HG02840 (cell line): ENCODE data around the gene RPL6.
"Not testable (repeated sequence)": the region's sequence is repeated elsewhere in the genome, so short reads cannot be mapped to it uniquely, and the experiment has no call there.

ENCODE experiments used
- ATAC-seq: cut with Tn5 transposase; IDR thresholded peaks from one replicate; pipeline ENCODE4 v1.9.1; 2021; ENCODE audit warnings: mild to moderate bottlenecking, moderate library complexity, moderate number of reproducible peaks; ENCODE audit not compliant: unreplicated experiment, low FRiP score

The RPL6 gene

GRCh38 chr12:112420740-112421139, 11.3 kb upstream of the RPL6 start:
- no peak for ATAC-seq

GRCh38 chr12:112419297-112420133, 10.1 kb upstream of the RPL6 start:
- ATAC-seq, result peak; percentile 46

GRCh38 chr12:112418608-112419296, 9.3 kb upstream of the RPL6 start, which contains the start of gene PTPN11:
TSS of gene PTPN11 (plus strand) at chr12:112418947. CDS start at chr12:112419112, 165 bp downstream.
- ATAC-seq, result peak; percentile 81

GRCh38 chr12:112418273-112418607, 8.8 kb upstream of the RPL6 start:
- ATAC-seq, result no peak

- not testable (repeated sequence) for ATAC-seq
Observed at GRCh38 chr12:112415457-112415856, 6.1 kb upstream of the RPL6 start.

GRCh38 chr12:112413855-112414625, 4.6 kb upstream of the RPL6 start:
- ATAC-seq, result no peak

GRCh38 chr12:112409906-112410244, 470 bp upstream of the RPL6 start:
- ATAC-seq, result no peak

- ATAC-seq, result peak; percentile 10
Observed at GRCh38 chr12:112408621-112409020, 784 bp downstream of the RPL6 start.

GRCh38 chr12:112407683-112408082, 1.7 kb downstream of the RPL6 start:
- not testable (repeated sequence) for ATAC-seq

GRCh38 chr12:112406519-112407488, 2.6 kb downstream of the RPL6 start:
- no peak for ATAC-seq

- ATAC-seq, result no peak
Observed at GRCh38 chr12:112401903-112402498, 7.4 kb downstream of the RPL6 start.

- no peak for ATAC-seq
Observed at GRCh38 chr12:112401054-112401453, 8.4 kb downstream of the RPL6 start.

GRCh38 chr12:112393328-112393727, 16.1 kb downstream of the RPL6 start:
- no peak for ATAC-seq

GRCh38 chr12:112389922-112390654, 19.3 kb downstream of the RPL6 start:
- ATAC-seq, result not testable (repeated sequence)

- ATAC-seq, result no peak
Observed at GRCh38 chr12:112389228-112389627, 20.2 kb downstream of the RPL6 start.

- ATAC-seq, result no peak
Observed at GRCh38 chr12:112386726-112387125, 22.7 kb downstream of the RPL6 start.

GRCh38 chr12:112382866-112383265, 26.5 kb downstream of the RPL6 start:
- no peak for ATAC-seq

- peak; percentile 81 for ATAC-seq
Observed at GRCh38 chr12:112381883-112382796, 27.3 kb downstream of the RPL6 start, which contains the start of gene HECTD4. TSS of gene HECTD4 (minus strand) at chr12:112382431. CDS start at chr12:112382128, 303 bp downstream.
